PC-9 (cell line): ENCODE measurements around the gene CKAP4. TPM values are rescaled to one million over a fixed set of nuclear protein-coding genes. Genes with fewer than 3 reads are reported as not detected.

Experiments
- Bru-seq: library from RNA; stranded (reverse); fragments of 400-500 nt; gene quantifications from one replicate; lab custom pipeline; 2021; lab: Mats Ljungman, UMichigan
- BruChase-seq, 2 experiments: library from RNA; stranded (reverse); fragments of 400-500 nt; gene quantifications; one replicate each; lab custom pipeline; 2021; lab: Mats Ljungman, UMichigan
- BruUV-seq: library from RNA; stranded (reverse); fragments of 400-500 nt; replicated peaks from 2 replicates; lab custom pipeline; 2021; lab: Mats Ljungman, UMichigan
- CTCF ChIA-PET: fragments of 300-600 bp; sonication (Branson Sonifier 250); formaldehyde crosslinking; loops from one replicate; lab custom pipeline; 2022; ENCODE audit warnings: antibody characterized with exemption; lab: Charles Lee
- POLR2A ChIA-PET: fragments of 300-600 bp; sonication (Branson Sonifier 250); formaldehyde crosslinking; loops from one replicate; lab custom pipeline; 2022; ENCODE audit warnings: antibody characterized with exemption; ENCODE audit not compliant: unreplicated experiment; lab: Charles Lee
- DNase-seq, 2 experiments: peaks; one replicate each; pipeline versions ENCODE4 v3.0.0 to v3.0.0-alpha.2; 2015 to 2022; ENCODE audit warnings: mixed read lengths in 1 of 2
- H2AFZ ChIP-seq: fragments of 200-600 bp; sonication (generic); 2 replicates; pipeline ENCODE4 v1.8.1; 2017; ENCODE audit warnings: antibody characterized with exemption
- H3F3A ChIP-seq: fragments of 200-600 bp; sonication (generic); 2 replicates; pipeline ENCODE4 v1.8.1; 2017; ENCODE audit warnings: antibody characterized with exemption, mild to moderate bottlenecking, low read depth; ENCODE audit not compliant: insufficient read depth
- H3K27ac ChIP-seq: fragments of 200-600 bp; sonication (generic); 2 replicates; pipeline ENCODE4 v1.6.1; 2016; ENCODE audit warnings: mixed run types
- H3K27me3 ChIP-seq: fragments of 200-600 bp; sonication (generic); 2 replicates; pipeline ENCODE4 v1.6.1; 2016; ENCODE audit warnings: low read depth, mixed run types; ENCODE audit not compliant: insufficient read depth
- H3K36me3 ChIP-seq: fragments of 200-600 bp; sonication (generic); 2 replicates; pipeline ENCODE4 v1.6.1; 2016; ENCODE audit warnings: low read depth, mixed run types
- H3K4me1 ChIP-seq: fragments of 200-600 bp; sonication (generic); replicated peaks from 2 replicates; pipeline ENCODE4 v1.6.1; 2016; ENCODE audit warnings: mixed run types; ENCODE audit not compliant: insufficient read depth
- H3K4me2 ChIP-seq: fragments of 200-600 bp; sonication (generic); 2 replicates; pipeline ENCODE4 v1.6.1; 2017; ENCODE audit warnings: mixed run types
- H3K4me3 ChIP-seq: fragments of 200-600 bp; sonication (generic); 2 replicates; pipeline ENCODE4 v1.6.1; 2016; ENCODE audit warnings: mixed run types
- H3K79me2 ChIP-seq: fragments of 200-600 bp; sonication (generic); 2 replicates; pipeline ENCODE4 v1.6.1; 2017; ENCODE audit warnings: low read depth, mixed run types
- H3K9me2 ChIP-seq: fragments of 200-600 bp; sonication (generic); 2 replicates; pipeline ENCODE4 v1.8.1; 2017; ENCODE audit warnings: mild to moderate bottlenecking; ENCODE audit not compliant: insufficient read depth
- H3K9me3 ChIP-seq: fragments of 200-600 bp; sonication (generic); 2 replicates; pipeline ENCODE4 v1.8.1; 2016; ENCODE audit warnings: low read depth; ENCODE audit not compliant: insufficient read depth
- H4K20me1 ChIP-seq: fragments of 200-600 bp; sonication (generic); 2 replicates; pipeline ENCODE4 v1.8.1; 2017; ENCODE audit not compliant: insufficient read depth
- EZH2 ChIP-seq: fragments of 200-600 bp; sonication (generic); IDR thresholded peaks from 2 replicates; pipeline ENCODE4 v1.8.0; 2017; ENCODE audit warnings: antibody characterized with exemption, low read depth
- intact Hi-C: fragments of 100-400 bp; cut with micrococcal nuclease; formaldehyde crosslinking; loops from one replicate; pipeline ENCODE4 v1.10.0; 2022; ENCODE audit not compliant: unreplicated experiment
- long read RNA-seq: library from polyadenylated mRNA; stranded (forward); transcript quantifications from one replicate; pipeline ENCODE4 v2.0.0, GENCODE V29; 2022
- total RNA-seq: library from RNA; stranded (reverse); gene quantifications from 2 replicates; pipeline ENCODE4 v1.2.3, GENCODE V29; 2021
- TF ChIP-seq, protein P1 (sequence below): fragments of 200-600 bp; sonication (generic); conservative IDR thresholded peaks from 2 replicates; pipeline ENCODE4 v1.6.1; 2017; ENCODE audit warnings: mixed run types, antibody characterized with exemption, mild to moderate bottlenecking, moderate library complexity

Gene CKAP4, protein sequence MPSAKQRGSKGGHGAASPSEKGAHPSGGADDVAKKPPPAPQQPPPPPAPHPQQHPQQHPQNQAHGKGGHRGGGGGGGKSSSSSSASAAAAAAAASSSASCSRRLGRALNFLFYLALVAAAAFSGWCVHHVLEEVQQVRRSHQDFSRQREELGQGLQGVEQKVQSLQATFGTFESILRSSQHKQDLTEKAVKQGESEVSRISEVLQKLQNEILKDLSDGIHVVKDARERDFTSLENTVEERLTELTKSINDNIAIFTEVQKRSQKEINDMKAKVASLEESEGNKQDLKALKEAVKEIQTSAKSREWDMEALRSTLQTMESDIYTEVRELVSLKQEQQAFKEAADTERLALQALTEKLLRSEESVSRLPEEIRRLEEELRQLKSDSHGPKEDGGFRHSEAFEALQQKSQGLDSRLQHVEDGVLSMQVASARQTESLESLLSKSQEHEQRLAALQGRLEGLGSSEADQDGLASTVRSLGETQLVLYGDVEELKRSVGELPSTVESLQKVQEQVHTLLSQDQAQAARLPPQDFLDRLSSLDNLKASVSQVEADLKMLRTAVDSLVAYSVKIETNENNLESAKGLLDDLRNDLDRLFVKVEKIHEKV
- 73.6 and 81.5 TPM in 2 replicates for total RNA-seq
- percentile 81 among the genes with signal in this experiment for Bru-seq, nascent RNA
- BruChase-seq, experiment 1, labeled RNA remaining after a 2-hour chase = percentile 86 among the genes with signal in this experiment
- BruChase-seq, experiment 2, labeled RNA remaining after a 6-hour chase = percentile 97 among the genes with signal in this experiment
- long read RNA-seq, transcript CKAP4-201 (2 exons, 3,093 nt) = major isoform, 80 of 100 reads
- long read RNA-seq, partial matches to known transcripts = 0 of 100 reads
- long read RNA-seq, other reads (novel, unspliced or antisense) = 20 of 100 reads

DNA sequence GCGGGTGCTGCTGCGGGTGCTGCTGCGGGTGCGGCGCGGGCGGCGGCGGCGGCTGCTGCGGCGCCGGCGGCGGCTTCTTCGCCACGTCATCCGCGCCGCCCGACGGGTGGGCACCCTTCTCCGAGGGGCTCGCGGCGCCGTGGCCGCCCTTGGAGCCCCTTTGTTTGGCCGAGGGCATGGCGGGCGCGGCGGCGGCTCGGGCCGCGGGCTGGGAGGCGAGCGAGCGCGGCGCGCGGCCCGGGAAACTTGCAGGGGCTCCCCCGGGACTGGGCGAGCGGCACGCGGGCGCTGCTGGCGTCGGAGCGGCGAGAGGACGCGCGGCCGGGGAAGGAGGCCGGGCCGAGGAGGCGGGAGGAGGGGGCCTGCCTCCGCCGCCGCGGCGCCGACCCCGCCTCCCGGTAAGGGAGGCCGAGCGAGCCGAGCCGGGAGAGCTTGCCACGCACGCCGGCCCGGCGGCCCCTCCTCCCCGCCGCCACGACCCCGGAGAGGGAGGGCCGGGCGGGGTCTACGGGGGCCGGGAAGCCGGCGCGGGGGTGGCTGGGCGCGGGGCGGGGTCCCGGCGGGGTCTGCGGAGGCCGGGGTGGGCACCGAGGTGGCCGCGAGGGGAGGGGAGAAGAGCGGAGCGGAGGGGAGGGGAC, at the start of gene CKAP4:
CKAP4 (minus strand) TSS at position 347 of the 638 bp plus-strand sequence; CDS start at position 178, 169 bp downstream.
- ChIA-PET CTCF (interaction anchor here (0.6 kb wide), 1 partner anchor 24 kb away, joined by 5 read pairs; no protein-coding TSS in a partner anchor), POLR2A (interaction anchor here (0.6 to 0.7 kb wide), 4 partner anchors 34 to 846 kb away, joined by 3 to 29 read pairs (median 5); no protein-coding TSS in a partner anchor)
- Histone ChIP-seq H3K9me2 (no peaks in the 10 kb centered on the region), H3K79me2 (peaks cover 40% of the 10 kb centered on the region), H3K4me1 (peaks cover 29% of the 10 kb centered on the region), H3K4me2 (peak within 1 kb of the TSS; percentile 78), H4K20me1 (peaks cover 7% of the 10 kb centered on the region; the same call in 1 of the 2 replicates), H3K36me3 (peaks cover 9% of the 10 kb centered on the region), H3K9me3 (no peaks in the 10 kb centered on the region), H3F3A (peaks cover 14% of the 10 kb centered on the region; the same call in 1 of the 2 replicates), H3K27me3 (no peaks in the 10 kb centered on the region), H3K27ac (peak within 1 kb of the TSS; percentile 50), H3K4me3 (peak within 1 kb of the TSS; percentile 87), H2AFZ (peak within 1 kb of the TSS; percentile 92)
- TF ChIP-seq, protein P1, sequence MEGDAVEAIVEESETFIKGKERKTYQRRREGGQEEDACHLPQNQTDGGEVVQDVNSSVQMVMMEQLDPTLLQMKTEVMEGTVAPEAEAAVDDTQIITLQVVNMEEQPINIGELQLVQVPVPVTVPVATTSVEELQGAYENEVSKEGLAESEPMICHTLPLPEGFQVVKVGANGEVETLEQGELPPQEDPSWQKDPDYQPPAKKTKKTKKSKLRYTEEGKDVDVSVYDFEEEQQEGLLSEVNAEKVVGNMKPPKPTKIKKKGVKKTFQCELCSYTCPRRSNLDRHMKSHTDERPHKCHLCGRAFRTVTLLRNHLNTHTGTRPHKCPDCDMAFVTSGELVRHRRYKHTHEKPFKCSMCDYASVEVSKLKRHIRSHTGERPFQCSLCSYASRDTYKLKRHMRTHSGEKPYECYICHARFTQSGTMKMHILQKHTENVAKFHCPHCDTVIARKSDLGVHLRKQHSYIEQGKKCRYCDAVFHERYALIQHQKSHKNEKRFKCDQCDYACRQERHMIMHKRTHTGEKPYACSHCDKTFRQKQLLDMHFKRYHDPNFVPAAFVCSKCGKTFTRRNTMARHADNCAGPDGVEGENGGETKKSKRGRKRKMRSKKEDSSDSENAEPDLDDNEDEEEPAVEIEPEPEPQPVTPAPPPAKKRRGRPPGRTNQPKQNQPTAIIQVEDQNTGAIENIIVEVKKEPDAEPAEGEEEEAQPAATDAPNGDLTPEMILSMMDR = no peak
- TF ChIP-seq EZH2 = no peak
- no TSS peak for BruUV-seq
- peak; percentile 38 to 77 for DNase-seq
- intact Hi-C loops = loop anchor here (1.0 to 5.0 kb wide), 3 partner anchors 49 to 710 kb away; partner anchors contain the start of genes POLR3B and TMEM263

DNA sequence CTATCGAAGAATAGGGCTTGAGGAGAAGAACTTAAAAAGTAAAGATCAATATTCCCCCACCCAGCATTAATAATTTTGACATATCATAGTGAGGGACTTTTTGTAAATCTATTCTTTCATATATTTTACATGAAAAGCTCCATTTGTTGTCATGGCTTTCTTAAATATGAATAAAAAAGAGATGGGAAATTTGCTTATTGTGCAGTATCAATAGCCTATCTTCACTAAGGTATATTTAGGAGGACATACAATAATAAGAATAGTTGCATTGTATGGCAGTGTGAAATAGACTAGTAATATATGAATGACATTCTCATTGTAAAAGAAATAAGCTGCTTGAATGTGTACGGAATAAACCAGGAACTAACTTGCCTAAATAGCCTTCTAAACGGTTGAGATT, 49.3 kb upstream of the CKAP4 start:
- intact Hi-C loops = no loop called here
- BruUV-seq = no TSS peak
- Histone ChIP-seq H3K36me3 (no peaks in the 10 kb centered on the region), H3K4me3 (no peak overlapping the region), H3K27me3 (no peaks in the 10 kb centered on the region), H3F3A (peaks cover 39% of the 10 kb centered on the region), H3K4me2 (no peak overlapping the region), H3K79me2 (no peaks in the 10 kb centered on the region), H4K20me1 (no peaks in the 10 kb centered on the region), H3K9me3 (peaks cover 16% of the 10 kb centered on the region), H3K9me2 (no peaks in the 10 kb centered on the region), H3K4me1 (peaks cover 41% of the 10 kb centered on the region), H3K27ac (peak overlapping the region; percentile 84), H2AFZ (no peak overlapping the region)
- ChIA-PET CTCF (no interaction called here), POLR2A (interaction anchor here (1.4 kb wide), 1 partner anchor 61 kb away, joined by 3 read pairs; no protein-coding TSS in a partner anchor)
- DNase-seq = no peak
- no peak for TF ChIP-seq EZH2
- TF ChIP-seq, protein P1 = no peak
